ENCODE measurements around the gene U2SURP.
"Not testable (repeated sequence)": the region's sequence is repeated elsewhere in the genome, so short reads cannot be mapped to it uniquely, and the experiment has no call there.

Gene U2SURP

DNA sequence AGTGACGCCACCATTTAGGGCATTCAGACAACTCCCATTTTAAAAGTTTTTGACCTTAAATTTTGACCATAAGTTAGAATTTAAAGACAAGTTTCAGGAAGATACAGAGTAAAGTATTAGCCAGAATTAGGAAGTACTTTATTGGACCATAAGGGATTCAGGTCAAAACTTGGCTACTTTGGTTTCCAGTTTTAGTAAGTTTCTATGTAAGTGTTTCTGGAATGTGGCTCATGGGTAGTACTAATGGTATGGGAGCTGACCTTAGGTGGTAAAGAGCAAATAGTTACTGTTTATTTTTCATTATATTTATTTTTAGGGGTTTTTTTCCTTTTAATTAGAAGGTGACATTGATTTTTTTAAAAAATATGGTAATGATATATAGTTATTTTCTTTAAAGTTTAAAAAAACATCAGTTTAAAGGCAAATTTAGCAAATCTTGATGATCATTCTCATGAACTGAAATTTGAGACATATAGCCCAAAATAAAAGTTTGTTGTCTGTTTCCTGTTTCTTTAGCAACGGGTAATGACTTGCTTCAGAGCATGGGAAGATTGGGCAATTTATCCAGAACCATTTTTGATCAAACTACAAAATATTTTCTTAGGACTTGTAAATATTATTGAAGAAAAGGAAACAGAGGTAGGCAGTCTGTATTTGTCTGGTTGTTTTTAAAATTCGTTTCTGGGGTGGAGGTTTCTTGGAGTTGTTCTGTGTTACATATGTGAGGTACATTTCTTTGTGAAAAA lies 34.3 kb downstream of the U2SURP start:
- Histone ChIP-seq H3K27ac (no peak overlapping the region), H3K4me3 (no peak overlapping the region)
- no peak for TF ChIP-seq CTCF (IDR thresholded peaks at IDR 0.05)
- no peak for DNase-seq (ENCODE audit: low spot score)

GRCh38 chr3:143036557-143036956 lies 35.2 kb downstream of the U2SURP start:
- DNase-seq (ENCODE audit: low spot score) = no peak
- no peak overlapping the region for H3K4me3 ChIP-seq
- H3K27ac ChIP-seq = no peak overlapping the region
- TF ChIP-seq CTCF (IDR thresholded peaks at IDR 0.05) = no peak

- DNase-seq (ENCODE audit: low spot score) = no peak
- TF ChIP-seq CTCF (IDR thresholded peaks at IDR 0.05) = no peak
- no peak overlapping the region for H3K4me3 ChIP-seq
These were observed 36.5 kb downstream of the U2SURP start for GRCh38 chr3:143037867-143038266.

GRCh38 chr3:143040261-143040879 lies 39.0 kb downstream of the U2SURP start:
- DNase-seq (ENCODE audit: low spot score) = no peak
- Histone ChIP-seq H3K27ac (no peak overlapping the region), H3K4me3 (no peak overlapping the region)
- no peak for TF ChIP-seq CTCF (IDR thresholded peaks at IDR 0.05)

More at GRCh38 chr3:143037867-143038266, 36.5 kb downstream of the U2SURP start:
- no peak overlapping the region for H3K27ac ChIP-seq

GRCh38 chr3:143041903-143042302 lies 40.5 kb downstream of the U2SURP start:
- no peak for DNase-seq (ENCODE audit: low spot score)
- no peak overlapping the region for H3K27ac ChIP-seq
- no peak for TF ChIP-seq CTCF (IDR thresholded peaks at IDR 0.05)
- no peak overlapping the region for H3K4me3 ChIP-seq

DNA sequence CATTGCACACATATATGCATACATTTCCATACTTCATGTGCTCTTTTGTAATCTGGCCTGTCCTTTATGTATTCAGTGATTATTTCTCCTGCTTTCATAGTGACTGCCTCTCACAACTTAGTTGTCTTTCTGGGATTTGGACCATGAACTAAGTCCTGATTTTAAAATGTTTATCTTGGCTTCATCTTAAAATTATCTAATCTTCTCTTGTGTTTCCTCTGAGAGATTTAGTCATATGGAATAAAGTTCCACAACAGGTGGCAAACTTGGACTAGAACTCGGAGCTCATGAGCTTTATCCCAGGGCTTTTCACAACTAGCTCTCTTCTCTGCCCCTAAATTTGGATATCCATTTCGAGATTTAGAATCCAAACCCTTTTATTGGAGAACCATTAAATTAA lies 44.3 kb downstream of the U2SURP start:
- TF ChIP-seq CTCF (IDR thresholded peaks at IDR 0.05) = no peak
- Histone ChIP-seq H3K4me3 (no peak overlapping the region), H3K27ac (no peak overlapping the region)
- no peak for DNase-seq (ENCODE audit: low spot score)

DNA sequence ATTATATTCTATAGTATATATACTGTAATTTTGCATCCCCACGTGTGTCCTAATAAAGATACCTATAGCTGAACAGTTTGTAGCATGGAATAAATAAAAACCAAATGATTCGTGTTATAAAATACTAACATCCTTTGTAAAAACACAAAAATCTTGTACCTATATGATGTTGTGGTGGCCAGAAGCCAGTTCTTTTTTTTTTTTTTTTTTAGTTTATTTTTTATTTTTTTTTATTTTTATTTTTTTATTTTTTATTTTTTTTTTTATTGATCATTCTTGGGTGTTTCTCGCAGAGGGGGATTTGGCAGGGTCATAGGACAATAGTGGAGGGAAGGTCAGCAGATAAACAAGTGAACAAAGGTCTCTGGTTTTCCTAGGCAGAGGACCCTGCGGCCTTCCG lies 44.7 kb downstream of the U2SURP start:
- not testable (repeated sequence) for H3K4me3 ChIP-seq; H3K27ac ChIP-seq; DNase-seq (ENCODE audit: low spot score)

Data from coronary artery (tissue), 2 donors.